ENCODE data around the gene PFDN1. TPM values are rescaled to one million over a fixed set of nuclear protein-coding genes. Genes with fewer than 3 reads are reported as not detected.

PFDN1 gene
- total RNA-seq, 1 donor: 60.2 TPM

DNA sequence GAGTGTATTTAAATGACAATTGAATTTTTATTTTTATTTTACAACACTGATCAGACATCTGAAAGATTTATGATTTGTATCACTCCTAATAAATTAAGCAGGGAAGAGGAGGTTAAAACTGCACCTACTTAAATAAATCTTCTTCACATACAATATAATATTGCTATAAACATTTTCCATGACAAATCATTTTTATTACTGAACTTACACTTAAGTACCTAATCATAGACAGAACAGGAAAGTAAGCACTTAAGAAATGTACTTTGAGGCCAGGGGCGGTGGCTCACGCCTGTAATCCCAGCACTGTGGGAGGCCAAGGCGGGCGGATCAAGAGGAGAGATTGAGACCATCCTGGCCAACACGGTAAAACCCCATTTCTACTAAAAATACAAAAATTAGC is 3.8 kb downstream of the PFDN1 start:
- H3K4me3 ChIP-seq (ENCODE audit: low read depth, low read length): no peak overlapping the region
- TF ChIP-seq, protein P1, sequence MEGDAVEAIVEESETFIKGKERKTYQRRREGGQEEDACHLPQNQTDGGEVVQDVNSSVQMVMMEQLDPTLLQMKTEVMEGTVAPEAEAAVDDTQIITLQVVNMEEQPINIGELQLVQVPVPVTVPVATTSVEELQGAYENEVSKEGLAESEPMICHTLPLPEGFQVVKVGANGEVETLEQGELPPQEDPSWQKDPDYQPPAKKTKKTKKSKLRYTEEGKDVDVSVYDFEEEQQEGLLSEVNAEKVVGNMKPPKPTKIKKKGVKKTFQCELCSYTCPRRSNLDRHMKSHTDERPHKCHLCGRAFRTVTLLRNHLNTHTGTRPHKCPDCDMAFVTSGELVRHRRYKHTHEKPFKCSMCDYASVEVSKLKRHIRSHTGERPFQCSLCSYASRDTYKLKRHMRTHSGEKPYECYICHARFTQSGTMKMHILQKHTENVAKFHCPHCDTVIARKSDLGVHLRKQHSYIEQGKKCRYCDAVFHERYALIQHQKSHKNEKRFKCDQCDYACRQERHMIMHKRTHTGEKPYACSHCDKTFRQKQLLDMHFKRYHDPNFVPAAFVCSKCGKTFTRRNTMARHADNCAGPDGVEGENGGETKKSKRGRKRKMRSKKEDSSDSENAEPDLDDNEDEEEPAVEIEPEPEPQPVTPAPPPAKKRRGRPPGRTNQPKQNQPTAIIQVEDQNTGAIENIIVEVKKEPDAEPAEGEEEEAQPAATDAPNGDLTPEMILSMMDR (IDR thresholded peaks at IDR 0.05; ENCODE audit: insufficient read depth, low read length): no peak
- no peak for DNase-seq (ENCODE audit: low read depth)

DNA sequence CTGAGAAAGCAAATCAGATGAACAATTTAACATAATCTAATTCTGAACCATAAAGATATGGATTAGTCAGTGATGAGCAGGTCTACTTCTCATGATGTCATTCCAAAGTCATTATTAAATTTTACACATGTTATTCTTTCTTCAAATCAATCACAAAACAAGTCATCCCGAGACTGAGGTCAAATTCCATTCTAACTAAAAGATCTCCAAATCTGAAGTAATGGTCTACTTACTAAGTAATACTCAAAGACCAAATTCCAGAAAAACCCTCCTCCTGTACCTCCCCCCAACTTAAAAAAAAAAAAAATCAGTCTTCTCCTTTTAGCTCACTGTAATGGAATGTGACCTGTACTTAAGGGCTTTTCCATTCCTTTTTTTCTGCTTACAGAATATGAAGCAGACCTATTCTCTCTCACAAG is 4.7 kb downstream of the PFDN1 start:
- H3K4me3 ChIP-seq (ENCODE audit: low read depth, low read length): no peak overlapping the region
- TF ChIP-seq, protein P1 (IDR thresholded peaks at IDR 0.05; ENCODE audit: insufficient read depth, low read length): no peak
- DNase-seq (ENCODE audit: low read depth): peak; percentile 47

DNA sequence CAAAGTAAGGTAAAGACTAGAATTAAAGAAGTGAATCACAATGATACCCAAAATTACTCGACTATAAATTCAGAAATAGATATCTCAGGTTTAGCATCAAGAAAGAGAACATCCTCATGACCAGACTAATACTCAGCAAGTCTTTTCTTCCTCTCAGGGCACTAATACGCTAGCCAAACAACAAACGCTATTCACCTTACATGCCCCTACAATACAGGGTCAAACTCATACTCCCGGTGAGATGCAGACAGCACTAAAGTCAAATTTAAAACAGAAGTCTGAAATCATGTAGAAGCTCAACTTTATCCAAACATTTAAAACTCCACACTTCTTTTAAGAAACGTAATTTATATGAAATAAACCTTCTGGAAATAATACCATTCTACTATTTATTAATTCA is 5.6 kb downstream of the PFDN1 start:
- TF ChIP-seq, protein P1 (IDR thresholded peaks at IDR 0.05; ENCODE audit: insufficient read depth, low read length): no peak
- DNase-seq (ENCODE audit: low read depth): no peak
- no peak overlapping the region for H3K4me3 ChIP-seq (ENCODE audit: low read depth, low read length)

DNA sequence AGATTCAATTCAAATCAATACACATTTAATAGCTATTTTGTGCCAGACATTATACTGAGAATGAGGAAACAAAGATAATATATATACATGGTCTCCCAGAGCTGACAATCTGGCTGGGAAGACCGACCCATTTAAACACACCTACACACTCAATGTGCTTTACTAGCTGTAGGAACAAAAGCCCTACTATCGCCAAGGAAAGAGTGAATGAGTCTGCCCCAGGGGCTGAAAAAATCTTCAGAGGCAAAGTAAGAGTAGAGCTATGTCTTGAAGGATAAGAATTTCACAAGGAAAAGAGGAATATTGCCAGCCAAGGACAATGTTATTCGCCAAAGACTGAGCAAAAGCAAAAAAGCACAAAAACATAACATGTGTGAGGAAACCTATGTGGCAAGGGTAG is 6.6 kb downstream of the PFDN1 start:
- DNase-seq (ENCODE audit: low read depth): peak; percentile 47
- H3K4me3 ChIP-seq (ENCODE audit: low read depth, low read length): no peak overlapping the region
- TF ChIP-seq, protein P1 (IDR thresholded peaks at IDR 0.05; ENCODE audit: insufficient read depth, low read length): no peak

DNA sequence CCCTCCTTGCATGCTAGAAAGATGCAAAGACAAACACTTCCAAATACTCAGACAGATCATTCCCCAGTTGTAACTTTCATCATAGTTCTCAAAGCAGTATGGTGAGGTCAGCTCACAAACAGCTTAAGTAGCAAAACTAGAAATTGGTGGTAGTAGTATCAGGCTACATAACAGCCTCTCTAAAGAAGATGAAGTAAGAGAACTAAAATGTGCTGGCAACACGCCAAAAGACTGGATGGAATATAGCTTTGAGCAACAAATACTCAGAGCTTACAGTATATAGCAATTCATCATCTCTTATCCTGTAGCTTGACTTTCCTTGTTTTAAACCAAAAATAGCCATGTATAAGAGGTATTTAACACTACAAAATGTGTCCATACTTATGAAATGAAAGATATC is 7.5 kb downstream of the PFDN1 start:
- peak; percentile 98 for DNase-seq (ENCODE audit: low read depth)
- TF ChIP-seq, protein P1 (IDR thresholded peaks at IDR 0.05; ENCODE audit: insufficient read depth, low read length): no peak
- H3K4me3 ChIP-seq (ENCODE audit: low read depth, low read length): no peak overlapping the region

DNA sequence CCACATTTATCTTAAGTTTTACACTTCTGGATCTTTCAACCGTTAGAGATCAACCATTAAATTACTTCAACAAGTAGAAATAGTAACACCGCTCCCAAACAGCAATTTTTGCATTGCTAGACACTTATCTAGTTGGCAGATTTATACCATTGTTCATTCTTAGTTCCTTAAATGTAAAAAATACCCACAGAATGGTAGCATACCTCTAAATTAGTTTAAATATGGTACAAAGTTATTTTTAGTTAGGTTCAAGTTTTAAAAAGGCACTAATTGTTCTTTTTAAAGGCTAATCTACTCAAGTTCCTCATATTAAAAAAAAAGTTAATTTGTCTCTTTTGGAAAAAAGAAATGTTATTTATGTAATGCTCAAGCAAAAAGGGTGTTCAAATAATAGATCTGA is 8.1 kb downstream of the PFDN1 start:
- TF ChIP-seq, protein P1 (IDR thresholded peaks at IDR 0.05; ENCODE audit: insufficient read depth, low read length): no peak
- no peak for DNase-seq (ENCODE audit: low read depth)
- H3K4me3 ChIP-seq (ENCODE audit: low read depth, low read length): no peak overlapping the region

DNA sequence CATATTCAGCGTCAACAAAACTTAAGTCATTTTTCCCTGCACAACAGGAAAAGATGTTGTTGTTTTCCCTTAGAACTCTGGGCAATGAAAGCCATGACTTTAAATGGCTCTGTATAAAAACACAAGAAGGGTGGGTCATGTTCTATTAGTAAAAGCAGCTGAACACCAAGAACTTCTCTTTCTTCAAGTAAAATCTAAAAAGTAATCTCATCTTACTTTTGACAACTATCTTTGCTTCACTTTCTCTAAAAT is 9.1 kb downstream of the PFDN1 start:
- no peak for DNase-seq (ENCODE audit: low read depth)
- H3K4me3 ChIP-seq (ENCODE audit: low read depth, low read length): no peak overlapping the region
- TF ChIP-seq, protein P1 (IDR thresholded peaks at IDR 0.05; ENCODE audit: insufficient read depth, low read length): no peak

Data from fibroblast of the aortic adventitia (primary cell).